HG02981 (cell line): ENCODE results near the gene HSPA1A.
"Not testable (repeated sequence)": the region's sequence is repeated elsewhere in the genome, so short reads cannot be mapped to it uniquely, and the experiment has no call there.

Experiments used
- ATAC-seq: cut with Tn5 transposase; IDR thresholded peaks from one replicate; pipeline ENCODE4 v1.9.1; 2021; ENCODE audit warnings: mild to moderate bottlenecking, moderate library complexity; ENCODE audit not compliant: unreplicated experiment

Gene HSPA1A

GRCh38 chr6:31862344-31863235, 47.2 kb downstream of the HSPA1A start, which contains the start of gene NEU1:
Gene NEU1, minus strand, starts transcription at chr6:31862821. Its CDS starts 45 bp downstream, at chr6:31862776.
- peak; percentile 91 for ATAC-seq

GRCh38 chr6:31864123-31864562, 48.8 kb downstream of the HSPA1A start:
- ATAC-seq: not testable (repeated sequence)

GRCh38 chr6:31864818-31865204, 49.5 kb downstream of the HSPA1A start:
- no peak for ATAC-seq

GRCh38 chr6:31865205-31866118, 50.1 kb downstream of the HSPA1A start:
- no peak for ATAC-seq
